Measurements from ENCODE around the gene HCN1. TPM values are rescaled to one million over a fixed set of nuclear protein-coding genes. Genes with fewer than 3 reads are reported as not detected.
"Not testable (repeated sequence)": the region's sequence is repeated elsewhere in the genome, so short reads cannot be mapped to it uniquely, and the experiment has no call there.

HCN1 gene
- total RNA-seq, 4 donors from 2014 or later = 0.16 TPM; not detected in 3

- Histone ChIP-seq H3K4me3 (no peak overlapping the region), H3K27me3 (no peaks in the 10 kb centered on the region), H3K36me3 (no peaks in the 10 kb centered on the region), H3K4me1 (no peaks in the 10 kb centered on the region), H3K27ac (no peak overlapping the region), H3K9me3 (no peaks in the 10 kb centered on the region)
- no peak for DNase-seq
- TF ChIP-seq POLR2A (IDR thresholded peaks at IDR 0.05) (no peak), POLR2AphosphoS5 (IDR thresholded peaks at IDR 0.05) (no peak), EP300 (IDR thresholded peaks at IDR 0.05; ENCODE audit: low read depth) (no peak)
- intact Hi-C loops (cut with DNase I; ENCODE audit: low total_unique reads) = no loop called here
- in situ Hi-C loops (cut with MboI; ENCODE audit: low pct_ligation_motif_present in 1 of 4, low pct_unique_long_range_greater_than_20kb in 1 of 4, low sequenced_read_pairs in 3 of 4) = no loop called here
These were observed 360.8 kb downstream of the HCN1 start for GRCh38 chr5:45335346-45335745.

GRCh38 chr5:45334939-45335338, 361.2 kb downstream of the HCN1 start:
- DNase-seq = no peak
- Histone ChIP-seq H3K4me1 (no peaks in the 10 kb centered on the region), H3K36me3 (no peaks in the 10 kb centered on the region), H3K9me3 (no peaks in the 10 kb centered on the region), H3K4me3 (no peak overlapping the region), H3K27ac (no peak overlapping the region), H3K27me3 (no peaks in the 10 kb centered on the region)
- TF ChIP-seq POLR2A (IDR thresholded peaks at IDR 0.05) (no peak), EP300 (IDR thresholded peaks at IDR 0.05; ENCODE audit: low read depth) (no peak), POLR2AphosphoS5 (IDR thresholded peaks at IDR 0.05) (no peak), CTCF (IDR thresholded peaks at IDR 0.05) (no peak)
- 85 to 100% methylated on average over 1 of the region's 1 CpG for WGBS, 2 donors (ENCODE audit: low coverage in 1 of 2)
- intact Hi-C loops (cut with DNase I; ENCODE audit: low total_unique reads) (no loop called here), in situ Hi-C loops (cut with MboI; ENCODE audit: low pct_ligation_motif_present in 1 of 4, low pct_unique_long_range_greater_than_20kb in 1 of 4, low sequenced_read_pairs in 3 of 4) (no loop called here)

- intact Hi-C loops (cut with DNase I; ENCODE audit: low total_unique reads); H3K27me3 ChIP-seq; H3K4me1 ChIP-seq; H3K4me3 ChIP-seq; H3K27ac ChIP-seq; DNase-seq; H3K36me3 ChIP-seq; H3K9me3 ChIP-seq; in situ Hi-C loops (cut with MboI; ENCODE audit: low pct_ligation_motif_present in 1 of 4, low pct_unique_long_range_greater_than_20kb in 1 of 4, low sequenced_read_pairs in 3 of 4): not testable (repeated sequence)
- 82% methylated on average over 8 of the region's 8 CpGs; no CpG with 5 or more reads in 1 of the 2 donors for WGBS, 2 donors (ENCODE audit: low coverage in 1 of 2)
These were observed 383.6 kb downstream of the HCN1 start for GRCh38 chr5:45312627-45313026.

- DNase-seq = no peak
- H3K9me3 ChIP-seq = peaks cover 0 to 3% of the 10 kb centered on the region in 2 donors
- H3K4me3 ChIP-seq = no peak overlapping the region
- TF ChIP-seq POLR2A (IDR thresholded peaks at IDR 0.05) = no peak
- no peak for TF ChIP-seq EP300 (IDR thresholded peaks at IDR 0.05; ENCODE audit: low read depth)
- TF ChIP-seq POLR2AphosphoS5 (IDR thresholded peaks at IDR 0.05) = no peak
- TF ChIP-seq CTCF (IDR thresholded peaks at IDR 0.05) = no peak
- H3K36me3 ChIP-seq = no peaks in the 10 kb centered on the region
- 89 to 92% methylated on average over 2 of the region's 2 CpGs for WGBS, 2 donors (ENCODE audit: low coverage in 1 of 2)
- no peaks in the 10 kb centered on the region for H3K4me1 ChIP-seq
- intact Hi-C loops (cut with DNase I; ENCODE audit: low total_unique reads) = no loop called here
- in situ Hi-C loops (cut with MboI; ENCODE audit: low pct_ligation_motif_present in 1 of 4, low pct_unique_long_range_greater_than_20kb in 1 of 4, low sequenced_read_pairs in 3 of 4) = no loop called here
- no peaks in the 10 kb centered on the region for H3K27me3 ChIP-seq
- H3K27ac ChIP-seq = no peak overlapping the region
These were observed 400.9 kb downstream of the HCN1 start for GRCh38 chr5:45295231-45295630.

- TF ChIP-seq EP300 (IDR thresholded peaks at IDR 0.05; ENCODE audit: low read depth) (no peak), CTCF (IDR thresholded peaks at IDR 0.05) (no peak), POLR2A (IDR thresholded peaks at IDR 0.05) (no peak)
- H3K27me3 ChIP-seq = no peaks in the 10 kb centered on the region
- no peaks in the 10 kb centered on the region for H3K4me1 ChIP-seq
- intact Hi-C loops (cut with DNase I; ENCODE audit: low total_unique reads) = no loop called here
- no peaks in the 10 kb centered on the region for H3K9me3 ChIP-seq
- DNase-seq = no peak
- in situ Hi-C loops (cut with MboI; ENCODE audit: low pct_ligation_motif_present in 1 of 4, low pct_unique_long_range_greater_than_20kb in 1 of 4, low sequenced_read_pairs in 3 of 4) = no loop called here
- no peak overlapping the region for H3K27ac ChIP-seq
- WGBS, 2 donors (ENCODE audit: low coverage in 1 of 2) = 88 to 100% methylated on average over 1 of the region's 1 CpG
- H3K36me3 ChIP-seq = no peaks in the 10 kb centered on the region
- no peak overlapping the region for H3K4me3 ChIP-seq
These were observed 407.4 kb downstream of the HCN1 start for GRCh38 chr5:45288746-45289145.

Measured in transverse colon (tissue), 4 donors.